WTC11 (cell line): ENCODE results near the gene NEAT1. TPM values are rescaled to one million over a fixed set of nuclear protein-coding genes. Genes with fewer than 3 reads are reported as not detected.
A peak's percentile ranks its signal among the peaks of the same experiment; 100 is the strongest.

ENCODE experiments used
- ATAC-seq: fragments of 200-7000 bp; cut with Tn5 transposase; 2 replicates; pipeline ENCODE4 v1.10.0; 2021; ENCODE audit warnings: mild to moderate bottlenecking, moderate library complexity
- CTCF ChIA-PET: fragments of 300-600 bp; sonication (Branson Sonifier 250); formaldehyde crosslinking; loops from one replicate; lab custom pipeline; 2021; ENCODE audit warnings: antibody characterized with exemption; lab: Charles Lee
- POLR2A ChIA-PET: fragments of 350-600 bp; sonication (Branson Sonifier 250); formaldehyde crosslinking; loops from one replicate; lab custom pipeline; 2021; ENCODE audit warnings: antibody characterized with exemption; lab: Charles Lee
- DNase-seq: peaks from one replicate; pipeline ENCODE4 v3.0.0; 2021; ENCODE audit warnings: low spot score
- H3K27ac Mint-ChIP-seq: 2 replicates; pipeline ENCODE4 v1.8.0; 2021; ENCODE audit warnings: mixed read lengths
- H3K27me3 Mint-ChIP-seq: 2 replicates; pipeline ENCODE4 v1.8.0; 2021; ENCODE audit warnings: low read depth, mild to moderate bottlenecking, moderate library complexity, mixed read lengths
- H3K36me3 Mint-ChIP-seq: 2 replicates; pipeline ENCODE4 v1.8.0; 2021; ENCODE audit warnings: mixed read lengths
- H3K4me1 Mint-ChIP-seq: 2 replicates; pipeline ENCODE4 v1.8.0; 2022; ENCODE audit warnings: mixed read lengths
- H3K4me3 Mint-ChIP-seq: 2 replicates; pipeline ENCODE4 v1.8.0; 2021; ENCODE audit warnings: mild to moderate bottlenecking, moderate library complexity, mixed read lengths
- H3K9me3 Mint-ChIP-seq: 2 replicates; pipeline ENCODE4 v1.8.0; 2021; ENCODE audit warnings: mixed read lengths
- EMX1 ChIP-seq: fragments of 250-450 bp; sonication (Bioruptor Pico); IDR thresholded peaks from 2 replicates; pipeline ENCODE4 v1.8.0; 2021; ENCODE audit warnings: mild to moderate bottlenecking
- FOXJ3 ChIP-seq: sonication (generic); formaldehyde crosslinking; IDR thresholded peaks from 2 replicates; pipeline ENCODE4 v1.9.0; 2021; ENCODE audit warnings: missing genetic modification reagents, mild to moderate bottlenecking, borderline replicate concordance
- NFATC4 ChIP-seq: fragments of 250-450 bp; sonication (Bioruptor Pico); IDR thresholded peaks from 2 replicates; pipeline ENCODE4 v1.9.0; 2021; ENCODE audit warnings: mild to moderate bottlenecking
- NFE2L1 ChIP-seq: sonication (generic); formaldehyde crosslinking; IDR thresholded peaks from 2 replicates; pipeline ENCODE4 v1.8.1; 2023; ENCODE audit warnings: missing genetic modification reagents
- NR1H2 ChIP-seq: sonication (generic); formaldehyde crosslinking; IDR thresholded peaks from 2 replicates; pipeline ENCODE4 v1.9.0; 2021; ENCODE audit warnings: mild to moderate bottlenecking, moderate library complexity, missing genetic modification reagents
- OVOL2 ChIP-seq: fragments of 250-450 bp; sonication (Bioruptor Pico); IDR thresholded peaks from 2 replicates; pipeline ENCODE4 v1.9.0; 2021; ENCODE audit warnings: mild to moderate bottlenecking, borderline replicate concordance
- RELA ChIP-seq: sonication (generic); formaldehyde crosslinking; IDR thresholded peaks from 2 replicates; pipeline ENCODE4 v1.8.1; 2022; ENCODE audit warnings: missing genetic modification reagents, mild to moderate bottlenecking, borderline replicate concordance
- SP1 ChIP-seq: sonication (generic); formaldehyde crosslinking; conservative IDR thresholded peaks from 2 replicates; pipeline ENCODE4 v1.8.1; 2022; ENCODE audit warnings: missing genetic modification reagents
- ZNF416 ChIP-seq: fragments of 250-450 bp; sonication (Bioruptor Pico); IDR thresholded peaks from 2 replicates; pipeline ENCODE4 v1.9.0; 2021; ENCODE audit warnings: mild to moderate bottlenecking, inconsistent platforms
- total RNA-seq: library from RNA; stranded (reverse); gene quantifications from 3 replicates; pipeline ENCODE4 v1.2.3, GENCODE V29; 2021
- TF ChIP-seq, protein P1 (sequence below): sonication (generic); formaldehyde crosslinking; IDR thresholded peaks from 2 replicates; pipeline ENCODE4 v1.8.1; 2022; ENCODE audit warnings: missing genetic modification reagents, borderline replicate concordance
- TF ChIP-seq, protein P2 (sequence below): fragments of 250-450 bp; sonication (Bioruptor Pico); IDR thresholded peaks from 2 replicates; pipeline ENCODE4 v1.8.0; 2021; ENCODE audit warnings: mild to moderate bottlenecking
- TF ChIP-seq, protein P3 (sequence below): sonication (generic); formaldehyde crosslinking; IDR thresholded peaks from 2 replicates; pipeline ENCODE4 v1.8.1; 2022; ENCODE audit warnings: mild to moderate bottlenecking, moderate library complexity, missing genetic modification reagents
- TF ChIP-seq, protein P4 (sequence below): fragments of 200-600 bp; IDR thresholded peaks from 2 replicates; pipeline ENCODE4 v1.8.0; 2022; ENCODE audit warnings: antibody characterized with exemption
- TF ChIP-seq, protein P5 (sequence below): sonication (generic); formaldehyde crosslinking; IDR thresholded peaks from 2 replicates; pipeline ENCODE4 v1.8.1; 2023; ENCODE audit warnings: mild to moderate bottlenecking, missing genetic modification reagents
- TF ChIP-seq, protein P6 (sequence below): sonication (generic); formaldehyde crosslinking; IDR thresholded peaks from 2 replicates; pipeline ENCODE4 v1.8.0; 2023; ENCODE audit warnings: missing genetic modification reagents

The NEAT1 gene
- total RNA-seq, 1 experiment from 2014 or later = 38.1 TPM

DNA sequence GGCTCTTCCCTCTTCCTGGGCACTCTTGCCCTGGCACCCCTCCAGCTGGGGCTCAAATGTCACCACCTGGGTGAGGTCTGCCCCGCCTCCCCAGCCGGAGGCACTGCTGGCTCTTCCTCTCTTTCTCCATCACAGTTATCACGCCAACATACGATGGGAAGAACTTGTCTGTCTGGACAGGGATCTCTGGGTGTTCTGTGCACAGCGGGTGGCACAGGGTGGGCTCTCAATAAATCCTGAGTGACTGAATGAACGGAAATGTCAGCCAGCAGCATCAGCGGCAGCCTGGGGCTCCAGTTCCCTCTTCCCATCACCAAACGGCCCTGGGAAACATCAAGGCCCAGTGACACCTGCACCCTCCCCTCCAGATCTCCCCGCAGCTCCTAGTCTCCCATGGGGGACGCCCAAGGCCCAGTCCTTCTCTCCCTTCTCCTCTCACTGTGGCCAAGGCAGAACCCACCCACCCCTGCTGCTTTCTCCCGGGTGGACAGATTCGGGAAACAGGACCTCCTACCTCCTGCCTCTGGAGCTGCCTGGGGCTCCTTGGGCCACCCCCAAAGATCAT lies 39.7 kb upstream of the NEAT1 start:
- CTCF ChIA-PET = interaction anchor here (1.0 kb wide), 1 partner anchor 127 kb away, joined by 3 read pairs; no protein-coding TSS in a partner anchor
- H3K4me1 Mint-ChIP-seq = peaks cover 25% of the 10 kb centered on the region

DNA sequence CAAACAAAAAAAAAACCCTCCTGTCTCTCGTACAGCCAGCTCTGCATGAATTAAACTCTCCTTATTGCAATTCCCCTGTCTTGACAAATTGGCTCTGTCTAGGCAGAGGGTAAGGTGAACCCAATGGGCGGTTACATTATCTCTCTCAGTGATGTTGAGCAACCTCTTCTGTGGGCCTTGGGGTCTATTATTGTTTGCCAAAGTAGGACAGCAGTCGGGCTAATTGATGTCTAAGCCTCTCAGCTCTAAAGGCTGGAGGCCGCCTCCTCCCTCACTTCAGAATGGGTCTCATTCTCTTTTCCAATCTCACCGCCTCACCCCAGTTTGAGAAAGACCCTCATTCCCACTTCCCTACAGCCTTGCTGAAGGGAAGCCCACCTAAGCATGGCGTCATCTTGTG lies 38.8 kb upstream of the NEAT1 start:
- Mint-ChIP-seq H3K36me3 (no peaks in the 10 kb centered on the region), H3K27ac (no peak overlapping the region), H3K4me3 (no peak overlapping the region), H3K9me3 (no peaks in the 10 kb centered on the region), H3K4me1 (peaks cover 25% of the 10 kb centered on the region), H3K27me3 (no peaks in the 10 kb centered on the region; the same call in 1 of the 2 replicates)
- ATAC-seq = no peak
- ChIA-PET CTCF (interaction anchor here (1.2 kb wide), 1 partner anchor 68 kb away, joined by 3 read pairs; no protein-coding TSS in a partner anchor), POLR2A (interaction anchor here (0.6 kb wide), 1 partner anchor 334 kb away, joined by 3 read pairs; no protein-coding TSS in a partner anchor)
- no peak for TF ChIP-seq NFE2L1
- TF ChIP-seq RELA (CRISPR knock-in tag) = no peak
- TF ChIP-seq, protein P1, sequence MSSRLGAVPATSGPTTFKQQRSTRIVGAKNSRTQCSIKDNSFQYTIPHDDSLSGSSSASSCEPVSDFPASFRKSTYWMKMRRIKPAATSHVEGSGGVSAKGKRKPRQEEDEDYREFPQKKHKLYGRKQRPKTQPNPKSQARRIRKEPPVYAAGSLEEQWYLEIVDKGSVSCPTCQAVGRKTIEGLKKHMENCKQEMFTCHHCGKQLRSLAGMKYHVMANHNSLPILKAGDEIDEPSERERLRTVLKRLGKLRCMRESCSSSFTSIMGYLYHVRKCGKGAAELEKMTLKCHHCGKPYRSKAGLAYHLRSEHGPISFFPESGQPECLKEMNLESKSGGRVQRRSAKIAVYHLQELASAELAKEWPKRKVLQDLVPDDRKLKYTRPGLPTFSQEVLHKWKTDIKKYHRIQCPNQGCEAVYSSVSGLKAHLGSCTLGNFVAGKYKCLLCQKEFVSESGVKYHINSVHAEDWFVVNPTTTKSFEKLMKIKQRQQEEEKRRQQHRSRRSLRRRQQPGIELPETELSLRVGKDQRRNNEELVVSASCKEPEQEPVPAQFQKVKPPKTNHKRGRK (CRISPR knock-in tag) = no peak
- TF ChIP-seq NR1H2 (CRISPR knock-in tag) = no peak
- TF ChIP-seq EMX1 (CRISPR knock-in tag) = no peak
- TF ChIP-seq, protein P2, sequence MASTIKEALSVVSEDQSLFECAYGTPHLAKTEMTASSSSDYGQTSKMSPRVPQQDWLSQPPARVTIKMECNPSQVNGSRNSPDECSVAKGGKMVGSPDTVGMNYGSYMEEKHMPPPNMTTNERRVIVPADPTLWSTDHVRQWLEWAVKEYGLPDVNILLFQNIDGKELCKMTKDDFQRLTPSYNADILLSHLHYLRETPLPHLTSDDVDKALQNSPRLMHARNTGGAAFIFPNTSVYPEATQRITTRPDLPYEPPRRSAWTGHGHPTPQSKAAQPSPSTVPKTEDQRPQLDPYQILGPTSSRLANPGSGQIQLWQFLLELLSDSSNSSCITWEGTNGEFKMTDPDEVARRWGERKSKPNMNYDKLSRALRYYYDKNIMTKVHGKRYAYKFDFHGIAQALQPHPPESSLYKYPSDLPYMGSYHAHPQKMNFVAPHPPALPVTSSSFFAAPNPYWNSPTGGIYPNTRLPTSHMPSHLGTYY (CRISPR knock-in tag) = no peak
- TF ChIP-seq SP1 = no peak
- TF ChIP-seq, protein P3, sequence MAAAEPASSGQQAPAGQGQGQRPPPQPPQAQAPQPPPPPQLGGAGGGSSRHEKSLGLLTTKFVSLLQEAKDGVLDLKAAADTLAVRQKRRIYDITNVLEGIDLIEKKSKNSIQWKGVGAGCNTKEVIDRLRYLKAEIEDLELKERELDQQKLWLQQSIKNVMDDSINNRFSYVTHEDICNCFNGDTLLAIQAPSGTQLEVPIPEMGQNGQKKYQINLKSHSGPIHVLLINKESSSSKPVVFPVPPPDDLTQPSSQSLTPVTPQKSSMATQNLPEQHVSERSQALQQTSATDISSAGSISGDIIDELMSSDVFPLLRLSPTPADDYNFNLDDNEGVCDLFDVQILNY (CRISPR knock-in tag) = no peak
- TF ChIP-seq OVOL2 (CRISPR knock-in tag) = no peak
- TF ChIP-seq FOXJ3 (CRISPR knock-in tag) = no peak
- TF ChIP-seq NFATC4 = no peak
- no peak for TF ChIP-seq ZNF416
- TF ChIP-seq, protein P4, sequence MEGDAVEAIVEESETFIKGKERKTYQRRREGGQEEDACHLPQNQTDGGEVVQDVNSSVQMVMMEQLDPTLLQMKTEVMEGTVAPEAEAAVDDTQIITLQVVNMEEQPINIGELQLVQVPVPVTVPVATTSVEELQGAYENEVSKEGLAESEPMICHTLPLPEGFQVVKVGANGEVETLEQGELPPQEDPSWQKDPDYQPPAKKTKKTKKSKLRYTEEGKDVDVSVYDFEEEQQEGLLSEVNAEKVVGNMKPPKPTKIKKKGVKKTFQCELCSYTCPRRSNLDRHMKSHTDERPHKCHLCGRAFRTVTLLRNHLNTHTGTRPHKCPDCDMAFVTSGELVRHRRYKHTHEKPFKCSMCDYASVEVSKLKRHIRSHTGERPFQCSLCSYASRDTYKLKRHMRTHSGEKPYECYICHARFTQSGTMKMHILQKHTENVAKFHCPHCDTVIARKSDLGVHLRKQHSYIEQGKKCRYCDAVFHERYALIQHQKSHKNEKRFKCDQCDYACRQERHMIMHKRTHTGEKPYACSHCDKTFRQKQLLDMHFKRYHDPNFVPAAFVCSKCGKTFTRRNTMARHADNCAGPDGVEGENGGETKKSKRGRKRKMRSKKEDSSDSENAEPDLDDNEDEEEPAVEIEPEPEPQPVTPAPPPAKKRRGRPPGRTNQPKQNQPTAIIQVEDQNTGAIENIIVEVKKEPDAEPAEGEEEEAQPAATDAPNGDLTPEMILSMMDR = no peak
- DNase-seq = no peak

More for the DNA sequence above, 39.7 kb upstream of the NEAT1 start:
- H3K9me3 Mint-ChIP-seq = no peaks in the 10 kb centered on the region
- ATAC-seq (no peak), DNase-seq (no peak)
- peak overlapping the region; percentile 86 for H3K27ac Mint-ChIP-seq
- no peaks in the 10 kb centered on the region for H3K36me3 Mint-ChIP-seq
- TF ChIP-seq, protein P5, sequence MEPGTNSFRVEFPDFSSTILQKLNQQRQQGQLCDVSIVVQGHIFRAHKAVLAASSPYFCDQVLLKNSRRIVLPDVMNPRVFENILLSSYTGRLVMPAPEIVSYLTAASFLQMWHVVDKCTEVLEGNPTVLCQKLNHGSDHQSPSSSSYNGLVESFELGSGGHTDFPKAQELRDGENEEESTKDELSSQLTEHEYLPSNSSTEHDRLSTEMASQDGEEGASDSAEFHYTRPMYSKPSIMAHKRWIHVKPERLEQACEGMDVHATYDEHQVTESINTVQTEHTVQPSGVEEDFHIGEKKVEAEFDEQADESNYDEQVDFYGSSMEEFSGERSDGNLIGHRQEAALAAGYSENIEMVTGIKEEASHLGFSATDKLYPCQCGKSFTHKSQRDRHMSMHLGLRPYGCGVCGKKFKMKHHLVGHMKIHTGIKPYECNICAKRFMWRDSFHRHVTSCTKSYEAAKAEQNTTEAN = no peak
- no peak for TF ChIP-seq NFATC4
- TF ChIP-seq, protein P6, sequence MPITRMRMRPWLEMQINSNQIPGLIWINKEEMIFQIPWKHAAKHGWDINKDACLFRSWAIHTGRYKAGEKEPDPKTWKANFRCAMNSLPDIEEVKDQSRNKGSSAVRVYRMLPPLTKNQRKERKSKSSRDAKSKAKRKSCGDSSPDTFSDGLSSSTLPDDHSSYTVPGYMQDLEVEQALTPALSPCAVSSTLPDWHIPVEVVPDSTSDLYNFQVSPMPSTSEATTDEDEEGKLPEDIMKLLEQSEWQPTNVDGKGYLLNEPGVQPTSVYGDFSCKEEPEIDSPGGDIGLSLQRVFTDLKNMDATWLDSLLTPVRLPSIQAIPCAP (CRISPR knock-in tag) = no peak
- TF ChIP-seq EMX1 (CRISPR knock-in tag) = no peak
- TF ChIP-seq, all 79 proteins: peak for 0
- Mint-ChIP-seq H3K4me3 (peak overlapping the region; percentile 36; the same call in 1 of the 2 replicates), H3K27me3 (no peaks in the 10 kb centered on the region; the same call in 1 of the 2 replicates)
- POLR2A ChIA-PET = interaction anchor here (0.6 kb wide), 1 partner anchor 335 kb away, joined by 3 read pairs; no protein-coding TSS in a partner anchor
